ENCODE results near the gene MAPK11. TPM values are rescaled to one million over a fixed set of nuclear protein-coding genes. Genes with fewer than 3 reads are reported as not detected.

MAPK11 gene
- total and polyA plus RNA-seq, 9 of the 15 experiments (the other 6 are each of a cell fraction or from before 2014, with no cell fraction given), result 0.06 to 14.6 (median 5.3) TPM

- FAIRE-seq (peak; percentile 74), ATAC-seq (peak; percentile 82), DNase-seq (ENCODE audit: extremely low read depth in 1 of 4, low spot score in 3 of 4) (peak; percentile 63 to 93 (median 74))
- H2AFZ ChIP-seq (ENCODE audit: low read depth, low read length), result peak within 1 kb of the TSS; percentile 77
- peaks cover 15% of the 10 kb centered on the region for H4K20me1 ChIP-seq (replicated peaks; ENCODE audit: control insufficient read depth, insufficient read depth, low read length)
- peak within 1 kb of the TSS; percentile 80 to 93 for H3K9ac ChIP-seq (ENCODE audit: insufficient read depth in 1 of 2, low read depth in 2 of 2, low read length in 2 of 2)
- peaks cover 9 to 61% of the 10 kb centered on the region in 2 experiments for H3K4me1 ChIP-seq (replicated peaks in 1 of 2; ENCODE audit: control insufficient read depth in 2 of 2, insufficient read depth in 2 of 2, low read length in 2 of 2)
- peaks cover 45% of the 10 kb centered on the region; the same call in 2 of the 3 replicates for H3K36me3 ChIP-seq (ENCODE audit: control insufficient read depth, insufficient read depth, low read length)
- in situ Hi-C loops (cut with MboI) (loop anchor here (5.0 kb wide), 1 partner anchor 98 kb away; the partner anchor contains the start of gene PPP6R2), intact Hi-C loops (cut with micrococcal nuclease) (loop anchor here (5.0 kb wide), 1 partner anchor 253 kb away; no protein-coding TSS in a partner anchor)
- H3K9me3 ChIP-seq (replicated peaks; ENCODE audit: control insufficient read depth, insufficient read depth, low read depth, low read length), result no peaks in the 10 kb centered on the region
- no peaks in the 10 kb centered on the region for H3K9me1 ChIP-seq (ENCODE audit: control insufficient read depth, insufficient read depth, low read length)
- under 1% methylated on average over 69 of the region's 76 CpGs for WGBS (ENCODE audit: insufficient coverage, low coverage, missing lambda C conversion rate)
- H3K27me3 ChIP-seq (ENCODE audit: control insufficient read depth in 2 of 2, insufficient read depth in 2 of 2, low read length in 2 of 2), result no peaks in the 10 kb centered on the region
- TSS peak; percentile 54 for BruUV-seq (replicated peaks)
- peaks cover 68% of the 10 kb centered on the region for H3K79me2 ChIP-seq (ENCODE audit: control insufficient read depth, insufficient read depth, low read length)
- POLR2A ChIA-PET, result interaction anchor here (0.6 to 0.7 kb wide), 3 partner anchors 11 to 149 kb away, joined by 3 read pairs; no protein-coding TSS in a partner anchor
- H3K27ac ChIP-seq (ENCODE audit: extremely low read depth, low read depth, low read length), result peak within 1 kb of the TSS; percentile 81
- CTCF ChIA-PET (ENCODE audit: low intra/inter-chr PET ratio), result no interaction called here
- peak within 1 kb of the TSS; percentile 76 for H3K4me3 ChIP-seq
- H3K4me2 ChIP-seq (ENCODE audit: insufficient read depth, low read length), result peak within 1 kb of the TSS; percentile 79
- TF ChIP-seq SOX6 (IDR thresholded peaks at IDR 0.05), result no peak
- TF ChIP-seq ZFX (CRISPR knock-in tag; IDR thresholded peaks at IDR 0.05), result peak; percentile 93
- no peak for TF ChIP-seq ZBED1 (IDR thresholded peaks at IDR 0.05)
- no peak for TF ChIP-seq ZNF561 (CRISPR knock-in tag; conservative IDR thresholded peaks at IDR 0.05)
- no peak for TF ChIP-seq KAT8 (IDR thresholded peaks at IDR 0.05; ENCODE audit: low read depth)
- peak; percentile 41; the same call in 1 of the 2 replicates for TF ChIP-seq JUND (IDR thresholded peaks at IDR 0.05; ENCODE audit: borderline replicate concordance, low read depth, low read length)
- TF ChIP-seq JUND (tag; IDR thresholded peaks at IDR 0.05; ENCODE audit: borderline replicate concordance, low read depth, low read length), result no peak
- TF ChIP-seq, protein P1, sequence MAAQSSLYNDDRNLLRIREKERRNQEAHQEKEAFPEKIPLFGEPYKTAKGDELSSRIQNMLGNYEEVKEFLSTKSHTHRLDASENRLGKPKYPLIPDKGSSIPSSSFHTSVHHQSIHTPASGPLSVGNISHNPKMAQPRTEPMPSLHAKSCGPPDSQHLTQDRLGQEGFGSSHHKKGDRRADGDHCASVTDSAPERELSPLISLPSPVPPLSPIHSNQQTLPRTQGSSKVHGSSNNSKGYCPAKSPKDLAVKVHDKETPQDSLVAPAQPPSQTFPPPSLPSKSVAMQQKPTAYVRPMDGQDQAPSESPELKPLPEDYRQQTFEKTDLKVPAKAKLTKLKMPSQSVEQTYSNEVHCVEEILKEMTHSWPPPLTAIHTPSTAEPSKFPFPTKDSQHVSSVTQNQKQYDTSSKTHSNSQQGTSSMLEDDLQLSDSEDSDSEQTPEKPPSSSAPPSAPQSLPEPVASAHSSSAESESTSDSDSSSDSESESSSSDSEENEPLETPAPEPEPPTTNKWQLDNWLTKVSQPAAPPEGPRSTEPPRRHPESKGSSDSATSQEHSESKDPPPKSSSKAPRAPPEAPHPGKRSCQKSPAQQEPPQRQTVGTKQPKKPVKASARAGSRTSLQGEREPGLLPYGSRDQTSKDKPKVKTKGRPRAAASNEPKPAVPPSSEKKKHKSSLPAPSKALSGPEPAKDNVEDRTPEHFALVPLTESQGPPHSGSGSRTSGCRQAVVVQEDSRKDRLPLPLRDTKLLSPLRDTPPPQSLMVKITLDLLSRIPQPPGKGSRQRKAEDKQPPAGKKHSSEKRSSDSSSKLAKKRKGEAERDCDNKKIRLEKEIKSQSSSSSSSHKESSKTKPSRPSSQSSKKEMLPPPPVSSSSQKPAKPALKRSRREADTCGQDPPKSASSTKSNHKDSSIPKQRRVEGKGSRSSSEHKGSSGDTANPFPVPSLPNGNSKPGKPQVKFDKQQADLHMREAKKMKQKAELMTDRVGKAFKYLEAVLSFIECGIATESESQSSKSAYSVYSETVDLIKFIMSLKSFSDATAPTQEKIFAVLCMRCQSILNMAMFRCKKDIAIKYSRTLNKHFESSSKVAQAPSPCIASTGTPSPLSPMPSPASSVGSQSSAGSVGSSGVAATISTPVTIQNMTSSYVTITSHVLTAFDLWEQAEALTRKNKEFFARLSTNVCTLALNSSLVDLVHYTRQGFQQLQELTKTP (IDR thresholded peaks at IDR 0.05; ENCODE audit: low read depth in 1 of 2, partially characterized antibody in 2 of 2), result no peak
- peak; percentile 81; the same call in 1 of the 2 replicates for TF ChIP-seq TARDBP (IDR thresholded peaks at IDR 0.05)
- no peak for TF ChIP-seq NFRKB (IDR thresholded peaks at IDR 0.05; ENCODE audit: low read depth)
- TF ChIP-seq ZNF717 (CRISPR knock-in tag; IDR thresholded peaks at IDR 0.05), result no peak
- TF ChIP-seq ZBTB7A (IDR thresholded peaks at IDR 0.05; ENCODE audit: borderline replicate concordance, control insufficient read depth, low read depth, low read length), result 0 out of 2 replicates have a peak, but pooled peaks have one; percentile 14
- TF ChIP-seq U2AF2 (optimal IDR thresholded peaks at IDR 0.05; ENCODE audit: low read depth, low read length), result no peak
- TF ChIP-seq SRSF7 (optimal IDR thresholded peaks at IDR 0.05; ENCODE audit: low read depth, low read length), result no peak
- no peak for TF ChIP-seq ZNF639 (CRISPR knock-in tag; conservative IDR thresholded peaks at IDR 0.05 in 1 of 2, IDR thresholded peaks at IDR 0.05 in 1 of 2)
- TF ChIP-seq POLR2AphosphoS2 (IDR thresholded peaks at IDR 0.05; ENCODE audit: low read length), result peak; percentile 97
These were observed 25.6 kb downstream of the MAPK11 start, which contains the start of gene TUBGCP6 for GRCh38 chr22:50244420-50245213. Gene TUBGCP6, minus strand, starts transcription at chr22:50245023. Its CDS starts 564 bp downstream, at chr22:50244459.

All from K562 (cell line).